PFSK-1 (cell line): ENCODE results near the gene PKDCC.

Experiments
- FOXP2 ChIP-seq: optimal IDR thresholded peaks from 2 replicates; pipeline ENCODE3; 2011; ENCODE audit warnings: borderline replicate concordance, control low read depth, inconsistent platforms; ENCODE audit not compliant: insufficient read depth; ENCODE audit errors: extremely low read length, extremely low read depth
- POLR2AphosphoS5 ChIP-seq: IDR thresholded peaks from 2 replicates; pipeline ENCODE4 v1.6.1; 2012; ENCODE audit warnings: low read depth, mild to moderate bottlenecking, control low read depth, low read length, moderate library complexity
- SIN3A ChIP-seq: IDR thresholded peaks from 2 replicates; pipeline ENCODE4 v1.6.1; 2012; ENCODE audit warnings: mild to moderate bottlenecking, low read length, moderate library complexity, borderline replicate concordance; ENCODE audit not compliant: insufficient read depth
- TAF1 ChIP-seq: IDR thresholded peaks from 2 replicates; pipeline ENCODE4 v1.6.1; 2012; ENCODE audit warnings: low read length, control low read depth, borderline replicate concordance; ENCODE audit not compliant: insufficient read depth
- TF ChIP-seq, protein P1 (sequence below), 2 experiments: IDR thresholded peaks; 2 replicates each; pipeline versions ENCODE4 v1.6.1 to v1.8.0; 2011 to 2012; ENCODE audit warnings: low read depth in 2 of 2, low read length in 2 of 2, control low read depth in 1 of 2, inconsistent platforms in 1 of 2, mild to moderate bottlenecking in 1 of 2, moderate library complexity in 1 of 2; ENCODE audit not compliant: insufficient read depth in 1 of 2

The PKDCC gene

GRCh38 chr2:42057159-42057901 is 9.5 kb downstream of the PKDCC start:
- TF ChIP-seq FOXP2 (no peak), SIN3A (no peak), POLR2AphosphoS5 (no peak), TAF1 (no peak)
- TF ChIP-seq, protein P1, sequence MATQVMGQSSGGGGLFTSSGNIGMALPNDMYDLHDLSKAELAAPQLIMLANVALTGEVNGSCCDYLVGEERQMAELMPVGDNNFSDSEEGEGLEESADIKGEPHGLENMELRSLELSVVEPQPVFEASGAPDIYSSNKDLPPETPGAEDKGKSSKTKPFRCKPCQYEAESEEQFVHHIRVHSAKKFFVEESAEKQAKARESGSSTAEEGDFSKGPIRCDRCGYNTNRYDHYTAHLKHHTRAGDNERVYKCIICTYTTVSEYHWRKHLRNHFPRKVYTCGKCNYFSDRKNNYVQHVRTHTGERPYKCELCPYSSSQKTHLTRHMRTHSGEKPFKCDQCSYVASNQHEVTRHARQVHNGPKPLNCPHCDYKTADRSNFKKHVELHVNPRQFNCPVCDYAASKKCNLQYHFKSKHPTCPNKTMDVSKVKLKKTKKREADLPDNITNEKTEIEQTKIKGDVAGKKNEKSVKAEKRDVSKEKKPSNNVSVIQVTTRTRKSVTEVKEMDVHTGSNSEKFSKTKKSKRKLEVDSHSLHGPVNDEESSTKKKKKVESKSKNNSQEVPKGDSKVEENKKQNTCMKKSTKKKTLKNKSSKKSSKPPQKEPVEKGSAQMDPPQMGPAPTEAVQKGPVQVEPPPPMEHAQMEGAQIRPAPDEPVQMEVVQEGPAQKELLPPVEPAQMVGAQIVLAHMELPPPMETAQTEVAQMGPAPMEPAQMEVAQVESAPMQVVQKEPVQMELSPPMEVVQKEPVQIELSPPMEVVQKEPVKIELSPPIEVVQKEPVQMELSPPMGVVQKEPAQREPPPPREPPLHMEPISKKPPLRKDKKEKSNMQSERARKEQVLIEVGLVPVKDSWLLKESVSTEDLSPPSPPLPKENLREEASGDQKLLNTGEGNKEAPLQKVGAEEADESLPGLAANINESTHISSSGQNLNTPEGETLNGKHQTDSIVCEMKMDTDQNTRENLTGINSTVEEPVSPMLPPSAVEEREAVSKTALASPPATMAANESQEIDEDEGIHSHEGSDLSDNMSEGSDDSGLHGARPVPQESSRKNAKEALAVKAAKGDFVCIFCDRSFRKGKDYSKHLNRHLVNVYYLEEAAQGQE (IDR thresholded peaks at IDR 0.05; ENCODE audit: insufficient read depth in 1 of 2, low read depth in 2 of 2, low read length in 2 of 2): no peak

GRCh38 chr2:42057902-42058450 is 10.2 kb downstream of the PKDCC start:
- no peak for TF ChIP-seq TAF1
- TF ChIP-seq, protein P1 (IDR thresholded peaks at IDR 0.05; ENCODE audit: insufficient read depth in 1 of 2, low read depth in 2 of 2, low read length in 2 of 2): no peak
- TF ChIP-seq POLR2AphosphoS5: no peak
- no peak for TF ChIP-seq FOXP2
- no peak for TF ChIP-seq SIN3A

GRCh38 chr2:42059261-42059898 is 11.6 kb downstream of the PKDCC start:
- TF ChIP-seq POLR2AphosphoS5 (no peak; the same call in 1 of the 2 replicates), TAF1 (no peak), SIN3A (no peak), FOXP2 (no peak)
- TF ChIP-seq, protein P1 (IDR thresholded peaks at IDR 0.05; ENCODE audit: insufficient read depth in 1 of 2, low read depth in 2 of 2, low read length in 2 of 2): no peak

GRCh38 chr2:42060028-42060427 is 12.2 kb downstream of the PKDCC start:
- no peak for TF ChIP-seq SIN3A
- no peak for TF ChIP-seq FOXP2
- no peak; the same call in 1 of the 2 replicates for TF ChIP-seq POLR2AphosphoS5
- TF ChIP-seq TAF1: no peak
- TF ChIP-seq, protein P1 (IDR thresholded peaks at IDR 0.05; ENCODE audit: insufficient read depth in 1 of 2, low read depth in 2 of 2, low read length in 2 of 2): no peak
